ENCODE data around the gene SMU1.

The SMU1 gene

GRCh38 chr9:33110686-33111085, 34.2 kb upstream of the SMU1 start:
- no peak for TF ChIP-seq CTCF (IDR thresholded peaks at IDR 0.05; ENCODE audit: insufficient read depth, low read length, poor library complexity, severe bottlenecking)
- no peak for TF ChIP-seq EZH2phosphoT487 (conservative IDR thresholded peaks at IDR 0.05; ENCODE audit: low read length)
- Histone ChIP-seq H3K9me3 (ENCODE audit: insufficient read depth, low read length) (no peaks in the 10 kb centered on the region), H3F3A (ENCODE audit: insufficient read depth) (no peaks in the 10 kb centered on the region), H3K4me2 (ENCODE audit: low read depth, low read length, poor library complexity, severe bottlenecking) (no peak overlapping the region), H3K79me2 (ENCODE audit: insufficient read depth, low read length) (no peaks in the 10 kb centered on the region), H3K27ac (ENCODE audit: low read depth, low read length) (no peak overlapping the region), H3K9me2 (replicated peaks; ENCODE audit: insufficient read depth, low read length) (no peaks in the 10 kb centered on the region), H3K36me3 (ENCODE audit: low read length) (no peaks in the 10 kb centered on the region), H3K9ac (ENCODE audit: low read length) (no peak overlapping the region), H3K4me3 (ENCODE audit: insufficient read depth, low read length, poor library complexity, severe bottlenecking) (no peak overlapping the region), H2AFZ (ENCODE audit: low read depth, low read length, severe bottlenecking) (no peak overlapping the region), H3K27me3 (ENCODE audit: low read length) (no peaks in the 10 kb centered on the region), H4K20me1 (ENCODE audit: low read depth, low read length) (no peaks in the 10 kb centered on the region)

- Histone ChIP-seq H3K9me2 (replicated peaks; ENCODE audit: insufficient read depth, low read length) (no peaks in the 10 kb centered on the region), H4K20me1 (ENCODE audit: low read depth, low read length) (no peaks in the 10 kb centered on the region), H3K27me3 (ENCODE audit: low read length) (no peaks in the 10 kb centered on the region), H3K4me3 (ENCODE audit: insufficient read depth, low read length, poor library complexity, severe bottlenecking) (no peak overlapping the region), H3F3A (ENCODE audit: insufficient read depth) (no peaks in the 10 kb centered on the region), H3K79me2 (ENCODE audit: insufficient read depth, low read length) (no peaks in the 10 kb centered on the region), H3K27ac (ENCODE audit: low read depth, low read length) (no peak overlapping the region), H3K9ac (ENCODE audit: low read length) (no peak overlapping the region), H3K36me3 (ENCODE audit: low read length) (no peaks in the 10 kb centered on the region), H3K9me3 (ENCODE audit: insufficient read depth, low read length) (no peaks in the 10 kb centered on the region), H3K4me2 (ENCODE audit: low read depth, low read length, poor library complexity, severe bottlenecking) (no peak overlapping the region), H2AFZ (ENCODE audit: low read depth, low read length, severe bottlenecking) (no peak overlapping the region)
- TF ChIP-seq EZH2phosphoT487 (conservative IDR thresholded peaks at IDR 0.05; ENCODE audit: low read length) = no peak
- TF ChIP-seq CTCF (IDR thresholded peaks at IDR 0.05; ENCODE audit: insufficient read depth, low read length, poor library complexity, severe bottlenecking) = no peak
These were observed 33.5 kb upstream of the SMU1 start for GRCh38 chr9:33109850-33110595.

- no peak overlapping the region for H3K4me2 ChIP-seq (ENCODE audit: low read depth, low read length, poor library complexity, severe bottlenecking)
- TF ChIP-seq CTCF (IDR thresholded peaks at IDR 0.05; ENCODE audit: insufficient read depth, low read length, poor library complexity, severe bottlenecking) (no peak), EZH2phosphoT487 (conservative IDR thresholded peaks at IDR 0.05; ENCODE audit: low read length) (no peak)
- H3F3A ChIP-seq (ENCODE audit: insufficient read depth) = no peaks in the 10 kb centered on the region
- H3K9ac ChIP-seq (ENCODE audit: low read length) = no peak overlapping the region
- H3K9me2 ChIP-seq (replicated peaks; ENCODE audit: insufficient read depth, low read length) = no peaks in the 10 kb centered on the region
- H3K4me3 ChIP-seq (ENCODE audit: insufficient read depth, low read length, poor library complexity, severe bottlenecking) = no peak overlapping the region
- H3K27ac ChIP-seq (ENCODE audit: low read depth, low read length) = no peak overlapping the region
- H3K27me3 ChIP-seq (ENCODE audit: low read length) = no peaks in the 10 kb centered on the region
- no peaks in the 10 kb centered on the region for H3K79me2 ChIP-seq (ENCODE audit: insufficient read depth, low read length)
- H3K36me3 ChIP-seq (ENCODE audit: low read length) = no peaks in the 10 kb centered on the region
- no peak overlapping the region for H2AFZ ChIP-seq (ENCODE audit: low read depth, low read length, severe bottlenecking)
- no peaks in the 10 kb centered on the region for H3K9me3 ChIP-seq (ENCODE audit: insufficient read depth, low read length)
- no peaks in the 10 kb centered on the region for H4K20me1 ChIP-seq (ENCODE audit: low read depth, low read length)
These were observed 32.6 kb upstream of the SMU1 start for GRCh38 chr9:33109097-33109496.

All from SU-DHL-6 (cell line).